Liver (tissue), 3 donors: Measurements from ENCODE around the gene ACP5.

Experiments
- EGR1 ChIP-seq, 2 donors: IDR thresholded peaks; 2 replicates each; pipeline ENCODE4 v1.6.1; 2016 to 2018; ENCODE audit warnings: antibody characterized with exemption in 2 of 2, low read depth in 2 of 2
- JUND ChIP-seq, 2 donors: IDR thresholded peaks; 2 replicates each; pipeline ENCODE4 v1.6.1; 2016; ENCODE audit warnings: antibody characterized with exemption in 2 of 2
- NR2F2 ChIP-seq: IDR thresholded peaks from 2 replicates; pipeline ENCODE4 v1.6.1; 2016; ENCODE audit warnings: antibody characterized with exemption
- RAD21 ChIP-seq, 2 donors: IDR thresholded peaks; 2 replicates each; pipeline ENCODE4 v1.6.1; 2016; ENCODE audit warnings: antibody characterized with exemption in 2 of 2, mild to moderate bottlenecking in 2 of 2
- TAF1 ChIP-seq: conservative IDR thresholded peaks from 2 replicates; pipeline ENCODE4 v1.6.1; 2016; ENCODE audit warnings: antibody characterized with exemption, mild to moderate bottlenecking
- YY1 ChIP-seq: IDR thresholded peaks from 2 replicates; pipeline ENCODE4 v1.6.1; 2016; ENCODE audit warnings: antibody characterized with exemption, mild to moderate bottlenecking
- TF ChIP-seq, protein P1 (sequence below): fragments of 150-350 bp; IDR thresholded peaks from 2 replicates; pipeline ENCODE4 v1.5.1; 2017; ENCODE audit warnings: improper control_type of control experiment, low read depth, low read length; ENCODE audit not compliant: missing input control
- TF ChIP-seq, protein P2 (sequence below): IDR thresholded peaks from 2 replicates; pipeline ENCODE4 v1.6.1; 2016; ENCODE audit warnings: antibody characterized with exemption
- TF ChIP-seq, protein P3 (sequence below): IDR thresholded peaks from 2 replicates; pipeline ENCODE4 v1.6.1; 2016; ENCODE audit warnings: antibody characterized with exemption
- TF ChIP-seq, protein P4 (sequence below): IDR thresholded peaks from 2 replicates; pipeline ENCODE4 v1.6.1; 2016; ENCODE audit warnings: antibody characterized with exemption, mild to moderate bottlenecking
- donor health status: healthy.
- donor health status: healthy.

DNA sequence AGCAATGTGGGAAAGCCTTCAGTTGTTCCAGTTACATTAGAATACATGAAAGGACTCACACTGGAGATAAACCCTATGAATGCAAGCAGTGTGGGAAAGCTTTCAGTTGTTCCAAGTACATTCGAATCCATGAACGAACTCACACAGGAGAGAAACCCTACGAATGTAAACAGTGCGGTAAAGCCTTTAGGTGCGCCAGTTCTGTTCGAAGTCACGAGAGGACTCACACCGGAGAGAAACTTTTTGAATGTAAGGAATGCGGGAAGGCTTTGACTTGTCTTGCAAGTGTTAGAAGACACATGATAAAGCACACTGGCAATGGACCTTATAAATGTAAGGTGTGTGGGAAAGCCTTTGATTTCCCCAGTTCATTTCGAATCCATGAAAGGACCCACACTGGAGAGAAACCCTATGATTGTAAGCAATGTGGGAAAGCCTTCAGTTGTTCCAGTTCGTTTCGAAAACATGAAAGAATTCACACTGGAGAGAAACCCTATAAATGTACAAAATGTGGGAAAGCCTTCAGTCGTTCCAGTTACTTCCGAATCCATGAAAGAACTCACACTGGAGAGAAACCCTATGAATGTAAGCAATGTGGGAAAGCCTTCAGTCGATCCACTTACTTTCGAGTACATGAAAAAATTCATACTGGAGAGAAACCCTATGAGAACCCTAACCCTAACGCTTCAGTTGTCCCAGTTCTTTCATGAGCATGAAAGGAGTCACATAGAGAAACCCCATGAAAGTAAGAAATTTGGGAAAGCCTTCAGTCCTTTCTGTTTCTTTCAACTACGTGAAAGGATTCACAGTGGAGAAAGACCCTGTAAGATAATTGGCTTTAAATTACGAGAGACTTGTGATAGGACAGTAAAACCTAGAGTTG is 40.0 kb upstream of the ACP5 start:
- TF ChIP-seq, protein P1, sequence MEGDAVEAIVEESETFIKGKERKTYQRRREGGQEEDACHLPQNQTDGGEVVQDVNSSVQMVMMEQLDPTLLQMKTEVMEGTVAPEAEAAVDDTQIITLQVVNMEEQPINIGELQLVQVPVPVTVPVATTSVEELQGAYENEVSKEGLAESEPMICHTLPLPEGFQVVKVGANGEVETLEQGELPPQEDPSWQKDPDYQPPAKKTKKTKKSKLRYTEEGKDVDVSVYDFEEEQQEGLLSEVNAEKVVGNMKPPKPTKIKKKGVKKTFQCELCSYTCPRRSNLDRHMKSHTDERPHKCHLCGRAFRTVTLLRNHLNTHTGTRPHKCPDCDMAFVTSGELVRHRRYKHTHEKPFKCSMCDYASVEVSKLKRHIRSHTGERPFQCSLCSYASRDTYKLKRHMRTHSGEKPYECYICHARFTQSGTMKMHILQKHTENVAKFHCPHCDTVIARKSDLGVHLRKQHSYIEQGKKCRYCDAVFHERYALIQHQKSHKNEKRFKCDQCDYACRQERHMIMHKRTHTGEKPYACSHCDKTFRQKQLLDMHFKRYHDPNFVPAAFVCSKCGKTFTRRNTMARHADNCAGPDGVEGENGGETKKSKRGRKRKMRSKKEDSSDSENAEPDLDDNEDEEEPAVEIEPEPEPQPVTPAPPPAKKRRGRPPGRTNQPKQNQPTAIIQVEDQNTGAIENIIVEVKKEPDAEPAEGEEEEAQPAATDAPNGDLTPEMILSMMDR = no peak
- TF ChIP-seq RAD21 (IDR thresholded peaks at IDR 0.05) (no peak), EGR1 (IDR thresholded peaks at IDR 0.05; ENCODE audit: low read depth in 2 of 2) (no peak), YY1 (no peak), JUND (IDR thresholded peaks at IDR 0.05) (no peak), TAF1 (no peak), NR2F2 (no peak)
- TF ChIP-seq, protein P2, sequence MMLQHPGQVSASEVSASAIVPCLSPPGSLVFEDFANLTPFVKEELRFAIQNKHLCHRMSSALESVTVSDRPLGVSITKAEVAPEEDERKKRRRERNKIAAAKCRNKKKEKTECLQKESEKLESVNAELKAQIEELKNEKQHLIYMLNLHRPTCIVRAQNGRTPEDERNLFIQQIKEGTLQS = no peak
- TF ChIP-seq, protein P3, sequence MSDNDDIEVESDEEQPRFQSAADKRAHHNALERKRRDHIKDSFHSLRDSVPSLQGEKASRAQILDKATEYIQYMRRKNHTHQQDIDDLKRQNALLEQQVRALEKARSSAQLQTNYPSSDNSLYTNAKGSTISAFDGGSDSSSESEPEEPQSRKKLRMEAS = no peak
- TF ChIP-seq, protein P4, sequence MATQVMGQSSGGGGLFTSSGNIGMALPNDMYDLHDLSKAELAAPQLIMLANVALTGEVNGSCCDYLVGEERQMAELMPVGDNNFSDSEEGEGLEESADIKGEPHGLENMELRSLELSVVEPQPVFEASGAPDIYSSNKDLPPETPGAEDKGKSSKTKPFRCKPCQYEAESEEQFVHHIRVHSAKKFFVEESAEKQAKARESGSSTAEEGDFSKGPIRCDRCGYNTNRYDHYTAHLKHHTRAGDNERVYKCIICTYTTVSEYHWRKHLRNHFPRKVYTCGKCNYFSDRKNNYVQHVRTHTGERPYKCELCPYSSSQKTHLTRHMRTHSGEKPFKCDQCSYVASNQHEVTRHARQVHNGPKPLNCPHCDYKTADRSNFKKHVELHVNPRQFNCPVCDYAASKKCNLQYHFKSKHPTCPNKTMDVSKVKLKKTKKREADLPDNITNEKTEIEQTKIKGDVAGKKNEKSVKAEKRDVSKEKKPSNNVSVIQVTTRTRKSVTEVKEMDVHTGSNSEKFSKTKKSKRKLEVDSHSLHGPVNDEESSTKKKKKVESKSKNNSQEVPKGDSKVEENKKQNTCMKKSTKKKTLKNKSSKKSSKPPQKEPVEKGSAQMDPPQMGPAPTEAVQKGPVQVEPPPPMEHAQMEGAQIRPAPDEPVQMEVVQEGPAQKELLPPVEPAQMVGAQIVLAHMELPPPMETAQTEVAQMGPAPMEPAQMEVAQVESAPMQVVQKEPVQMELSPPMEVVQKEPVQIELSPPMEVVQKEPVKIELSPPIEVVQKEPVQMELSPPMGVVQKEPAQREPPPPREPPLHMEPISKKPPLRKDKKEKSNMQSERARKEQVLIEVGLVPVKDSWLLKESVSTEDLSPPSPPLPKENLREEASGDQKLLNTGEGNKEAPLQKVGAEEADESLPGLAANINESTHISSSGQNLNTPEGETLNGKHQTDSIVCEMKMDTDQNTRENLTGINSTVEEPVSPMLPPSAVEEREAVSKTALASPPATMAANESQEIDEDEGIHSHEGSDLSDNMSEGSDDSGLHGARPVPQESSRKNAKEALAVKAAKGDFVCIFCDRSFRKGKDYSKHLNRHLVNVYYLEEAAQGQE = no peak
